ENCODE data around the gene MFN1.

MFN1 gene

GRCh38 chr3:179418610-179419009 is 71.1 kb downstream of the MFN1 start:
- Histone ChIP-seq H2AFZ (ENCODE audit: insufficient read depth, low read length, poor library complexity) (no peak overlapping the region), H2BK5ac (ENCODE audit: low read depth, low read length, poor library complexity) (no peak overlapping the region), H3K4ac (ENCODE audit: low read depth, low read length) (no peak overlapping the region), H3K4me2 (ENCODE audit: low read length) (no peak overlapping the region), H3K27me3 (ENCODE audit: insufficient read depth, low read length) (no peaks in the 10 kb centered on the region), H3K14ac (ENCODE audit: low read length) (no peak overlapping the region), H4K8ac (ENCODE audit: low read depth, low read length) (no peak overlapping the region), H3K18ac (ENCODE audit: low read length) (no peak overlapping the region), H3K79me2 (ENCODE audit: control insufficient read depth, insufficient read depth, low read length, poor library complexity) (no peaks in the 10 kb centered on the region), H3K9me3 (ENCODE audit: insufficient read depth, low read depth, low read length) (no peaks in the 10 kb centered on the region), H2AK5ac (ENCODE audit: low read length) (no peak overlapping the region), H3K4me3 (ENCODE audit: low read depth, low read length) (no peak overlapping the region), H2BK12ac (ENCODE audit: low read length) (no peak overlapping the region), H4K91ac (ENCODE audit: low read depth, low read length) (no peak overlapping the region), H3K9ac (ENCODE audit: low read length) (no peak overlapping the region), H2BK120ac (ENCODE audit: insufficient read depth, low read length, poor library complexity) (no peak overlapping the region), H3K4me1 (ENCODE audit: control insufficient read depth in 1 of 2, insufficient read depth in 2 of 2, low read length in 2 of 2) (no peaks in the 10 kb centered on the region), H3K27ac (ENCODE audit: low read depth, low read length) (no peak overlapping the region), H3K23ac (ENCODE audit: low read length) (no peak overlapping the region), H3K36me3 (ENCODE audit: control insufficient read depth in 1 of 2, insufficient read depth in 2 of 2, low read length in 2 of 2) (peaks cover 3 to 4% of the 10 kb centered on the region in 2 experiments), H4K12ac (ENCODE audit: low read depth, low read length) (no peak overlapping the region), H3K79me1 (ENCODE audit: low read length) (no peaks in the 10 kb centered on the region)
- WGBS (ENCODE audit: extremely low coverage, insufficient coverage, insufficient read length), result no CpG with 5 or more reads among the region's 3 CpGs
- DNase-seq, result no peak

GRCh38 chr3:179421500-179421899 is 74.0 kb downstream of the MFN1 start:
- Histone ChIP-seq H3K27ac (ENCODE audit: low read depth, low read length) (no peak overlapping the region), H3K9ac (ENCODE audit: low read length) (no peak overlapping the region), H3K23ac (ENCODE audit: low read length) (no peak overlapping the region), H3K4ac (ENCODE audit: low read depth, low read length) (no peak overlapping the region), H4K8ac (ENCODE audit: low read depth, low read length) (no peak overlapping the region), H2AFZ (ENCODE audit: insufficient read depth, low read length, poor library complexity) (no peak overlapping the region), H3K18ac (ENCODE audit: low read length) (no peak overlapping the region), H3K9me3 (ENCODE audit: insufficient read depth, low read depth, low read length) (no peaks in the 10 kb centered on the region), H2BK120ac (ENCODE audit: insufficient read depth, low read length, poor library complexity) (no peak overlapping the region), H4K12ac (ENCODE audit: low read depth, low read length) (no peak overlapping the region), H4K91ac (ENCODE audit: low read depth, low read length) (no peak overlapping the region), H3K14ac (ENCODE audit: low read length) (no peak overlapping the region), H3K79me1 (ENCODE audit: low read length) (no peaks in the 10 kb centered on the region), H2BK12ac (ENCODE audit: low read length) (no peak overlapping the region), H2AK5ac (ENCODE audit: low read length) (no peak overlapping the region), H2BK5ac (ENCODE audit: low read depth, low read length, poor library complexity) (no peak overlapping the region), H3K79me2 (ENCODE audit: control insufficient read depth, insufficient read depth, low read length, poor library complexity) (no peaks in the 10 kb centered on the region), H3K36me3 (ENCODE audit: control insufficient read depth in 1 of 2, insufficient read depth in 2 of 2, low read length in 2 of 2) (peaks cover 5 to 9% of the 10 kb centered on the region in 2 experiments), H3K4me2 (ENCODE audit: low read length) (no peak overlapping the region), H3K4me3 (ENCODE audit: low read depth, low read length) (no peak overlapping the region), H3K27me3 (ENCODE audit: insufficient read depth, low read length) (no peaks in the 10 kb centered on the region), H3K4me1 (ENCODE audit: control insufficient read depth in 1 of 2, insufficient read depth in 2 of 2, low read length in 2 of 2) (no peaks in the 10 kb centered on the region)
- DNase-seq, result peak in 1 of 2 donors; percentile 21
- no CpG with 5 or more reads among the region's 2 CpGs for WGBS (ENCODE audit: extremely low coverage, insufficient coverage, insufficient read length)

GRCh38 chr3:179425075-179425474 is 77.6 kb downstream of the MFN1 start:
- peaks cover 3% of the 10 kb centered on the region for H3K79me2 ChIP-seq (ENCODE audit: control insufficient read depth, insufficient read depth, low read length, poor library complexity)
- no peaks in the 10 kb centered on the region for H3K9me3 ChIP-seq (ENCODE audit: insufficient read depth, low read depth, low read length)
- no peak for DNase-seq
- no peak overlapping the region for H3K4me3 ChIP-seq (ENCODE audit: low read depth, low read length)
- peaks cover 2 to 6% of the 10 kb centered on the region in 2 experiments for H3K36me3 ChIP-seq (ENCODE audit: control insufficient read depth in 1 of 2, insufficient read depth in 2 of 2, low read length in 2 of 2)
- H3K79me1 ChIP-seq (ENCODE audit: low read length), result no peaks in the 10 kb centered on the region
- H4K12ac ChIP-seq (ENCODE audit: low read depth, low read length), result no peak overlapping the region
- H3K4me2 ChIP-seq (ENCODE audit: low read length), result no peak overlapping the region
- no peak overlapping the region for H2AFZ ChIP-seq (ENCODE audit: insufficient read depth, low read length, poor library complexity)
- no peaks in the 10 kb centered on the region for H3K4me1 ChIP-seq (ENCODE audit: control insufficient read depth in 1 of 2, insufficient read depth in 2 of 2, low read length in 2 of 2)
- no peak overlapping the region for H2BK12ac ChIP-seq (ENCODE audit: low read length)
- no peaks in the 10 kb centered on the region for H3K27me3 ChIP-seq (ENCODE audit: insufficient read depth, low read length)
- H3K9ac ChIP-seq (ENCODE audit: low read length), result no peak overlapping the region
- no peak overlapping the region for H3K23ac ChIP-seq (ENCODE audit: low read length)
- no peak overlapping the region for H2BK120ac ChIP-seq (ENCODE audit: insufficient read depth, low read length, poor library complexity)
- H2BK5ac ChIP-seq (ENCODE audit: low read depth, low read length, poor library complexity), result no peak overlapping the region
- no peak overlapping the region for H3K14ac ChIP-seq (ENCODE audit: low read length)
- no peak overlapping the region for H4K8ac ChIP-seq (ENCODE audit: low read depth, low read length)
- no CpG with 5 or more reads among the region's 6 CpGs for WGBS (ENCODE audit: extremely low coverage, insufficient coverage, insufficient read length)
- no peak overlapping the region for H3K27ac ChIP-seq (ENCODE audit: low read depth, low read length)
- no peak overlapping the region for H3K18ac ChIP-seq (ENCODE audit: low read length)
- no peak overlapping the region for H2AK5ac ChIP-seq (ENCODE audit: low read length)
- H3K4ac ChIP-seq (ENCODE audit: low read depth, low read length), result no peak overlapping the region
- no peak overlapping the region for H4K91ac ChIP-seq (ENCODE audit: low read depth, low read length)

- no peaks in the 10 kb centered on the region for H3K79me1 ChIP-seq (ENCODE audit: low read length)
- WGBS (ENCODE audit: extremely low coverage, insufficient coverage, insufficient read length), result no CpG with 5 or more reads among the region's 8 CpGs
Measured at GRCh38 chr3:179428876-179429548, 81.5 kb downstream of the MFN1 start.

More at GRCh38 chr3:179428876-179429548, 81.5 kb downstream of the MFN1 start:
- Histone ChIP-seq H4K8ac (ENCODE audit: low read depth, low read length) (no peak overlapping the region), H4K12ac (ENCODE audit: low read depth, low read length) (no peak overlapping the region), H3K27ac (ENCODE audit: low read depth, low read length) (no peak overlapping the region), H2AFZ (ENCODE audit: insufficient read depth, low read length, poor library complexity) (no peak overlapping the region), H3K14ac (ENCODE audit: low read length) (no peak overlapping the region), H2BK120ac (ENCODE audit: insufficient read depth, low read length, poor library complexity) (no peak overlapping the region), H3K4me1 (ENCODE audit: control insufficient read depth in 1 of 2, insufficient read depth in 2 of 2, low read length in 2 of 2) (no peaks in the 10 kb centered on the region), H3K27me3 (ENCODE audit: insufficient read depth, low read length) (no peaks in the 10 kb centered on the region), H3K18ac (ENCODE audit: low read length) (no peak overlapping the region), H2BK5ac (ENCODE audit: low read depth, low read length, poor library complexity) (no peak overlapping the region), H3K9me3 (ENCODE audit: insufficient read depth, low read depth, low read length) (no peaks in the 10 kb centered on the region), H4K91ac (ENCODE audit: low read depth, low read length) (no peak overlapping the region), H3K36me3 (ENCODE audit: control insufficient read depth in 1 of 2, insufficient read depth in 2 of 2, low read length in 2 of 2) (peaks cover 1 to 6% of the 10 kb centered on the region in 2 experiments), H3K4ac (ENCODE audit: low read depth, low read length) (no peak overlapping the region), H2AK5ac (ENCODE audit: low read length) (no peak overlapping the region), H3K23ac (ENCODE audit: low read length) (no peak overlapping the region), H3K4me2 (ENCODE audit: low read length) (no peak overlapping the region), H3K4me3 (ENCODE audit: low read depth, low read length) (no peak overlapping the region), H3K79me2 (ENCODE audit: control insufficient read depth, insufficient read depth, low read length, poor library complexity) (peaks cover 3% of the 10 kb centered on the region), H3K9ac (ENCODE audit: low read length) (no peak overlapping the region), H2BK12ac (ENCODE audit: low read length) (no peak overlapping the region)
- DNase-seq, result no peak
